LNCaP clone FGC (cell line): Measurements from ENCODE around the gene EBP.
"Not testable (repeated sequence)": the region's sequence is repeated elsewhere in the genome, so short reads cannot be mapped to it uniquely, and the experiment has no call there.

Source experiments
- DNase-seq: peaks from one replicate; pipeline ENCODE4 v3.0.0-alpha.2; 2011; ENCODE audit warnings: low read depth
- H3K4me3 ChIP-seq: 2 replicates; pipeline ENCODE4 v1.5.1; 2011; ENCODE audit warnings: mild to moderate bottlenecking, low read depth, low read length, control low read depth
- CTCF ChIP-seq: IDR thresholded peaks from 2 replicates; pipeline ENCODE4 v1.5.1; 2012; ENCODE audit warnings: mild to moderate bottlenecking; ENCODE audit not compliant: control insufficient read depth, insufficient read depth; ENCODE audit errors: extremely low read depth

EBP gene

GRCh38 chrX:48541140-48541814, 19.7 kb downstream of the EBP start:
- DNase-seq: no peak
- TF ChIP-seq CTCF: no peak
- no peak overlapping the region for H3K4me3 ChIP-seq

DNA sequence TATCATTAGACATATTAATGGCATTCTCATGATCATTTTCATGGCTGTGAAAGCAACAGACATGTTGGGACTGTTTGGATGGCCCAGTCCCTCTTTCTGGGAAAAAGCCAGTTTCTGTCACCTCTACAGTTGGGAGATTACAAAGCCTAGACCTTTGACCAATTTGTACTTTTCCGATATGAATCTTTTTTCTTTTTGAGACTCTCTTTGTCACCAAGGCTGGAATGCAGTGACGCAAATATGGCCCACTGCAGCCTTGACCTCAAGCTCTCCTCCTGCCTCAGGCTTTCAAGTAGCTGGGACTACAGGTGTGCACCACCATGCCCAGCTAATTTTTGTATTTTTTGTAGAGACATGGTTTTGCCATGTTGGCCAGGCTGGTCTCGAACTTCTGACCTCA, 27.3 kb downstream of the EBP start:
- H3K4me3 ChIP-seq: no peak overlapping the region
- TF ChIP-seq CTCF: no peak
- no peak for DNase-seq

DNA sequence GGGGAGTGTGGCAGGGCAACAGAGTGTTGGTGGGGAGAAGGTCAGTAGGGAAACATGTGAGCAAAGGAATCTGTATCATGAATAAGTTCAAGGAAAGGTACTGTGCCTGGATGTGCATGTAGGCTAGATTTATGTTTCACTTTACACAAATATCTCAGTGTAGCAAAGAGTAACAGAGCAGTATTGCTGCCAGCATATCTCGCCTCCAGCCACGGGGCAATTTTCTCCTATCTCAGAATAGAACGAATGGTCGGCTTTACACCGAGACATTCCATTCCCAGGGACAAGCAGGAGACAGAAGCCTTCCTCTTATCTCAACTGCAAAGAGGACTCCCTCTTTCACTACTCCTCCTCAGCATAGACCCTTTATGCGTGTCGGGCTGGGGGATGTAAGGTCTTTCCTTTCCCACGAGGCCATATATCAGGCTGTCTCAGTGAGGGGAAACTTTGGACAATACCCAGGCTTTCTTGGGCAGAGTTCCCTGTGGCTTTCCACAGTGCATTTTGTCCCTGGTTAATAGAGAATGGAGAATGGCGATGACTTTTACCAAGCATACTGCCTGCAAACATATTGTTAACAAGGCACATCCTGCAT, 34.2 kb downstream of the EBP start:
- not testable (repeated sequence) for H3K4me3 ChIP-seq, DNase-seq

DNA sequence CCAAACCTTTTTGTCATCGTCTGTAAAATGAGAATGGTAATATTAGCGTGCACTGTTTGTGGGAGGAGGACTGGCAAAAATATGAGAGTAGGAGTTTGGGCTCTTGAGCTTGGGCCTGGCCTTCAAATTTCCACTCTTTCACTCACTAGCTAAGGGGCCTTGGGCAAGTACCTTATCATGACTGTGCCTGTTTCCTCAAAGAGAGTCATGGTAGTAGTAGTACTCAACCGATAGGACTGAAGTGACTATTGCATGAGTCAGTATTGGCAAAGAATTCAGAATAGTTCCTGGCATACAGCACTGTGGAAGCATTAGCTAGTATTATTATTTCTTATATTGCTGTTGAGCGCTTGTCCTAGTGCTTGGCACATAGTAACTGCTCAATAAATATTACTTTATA, 36.7 kb downstream of the EBP start:
- H3K4me3 ChIP-seq: no peak overlapping the region
- no peak for DNase-seq
- no peak for TF ChIP-seq CTCF

DNA sequence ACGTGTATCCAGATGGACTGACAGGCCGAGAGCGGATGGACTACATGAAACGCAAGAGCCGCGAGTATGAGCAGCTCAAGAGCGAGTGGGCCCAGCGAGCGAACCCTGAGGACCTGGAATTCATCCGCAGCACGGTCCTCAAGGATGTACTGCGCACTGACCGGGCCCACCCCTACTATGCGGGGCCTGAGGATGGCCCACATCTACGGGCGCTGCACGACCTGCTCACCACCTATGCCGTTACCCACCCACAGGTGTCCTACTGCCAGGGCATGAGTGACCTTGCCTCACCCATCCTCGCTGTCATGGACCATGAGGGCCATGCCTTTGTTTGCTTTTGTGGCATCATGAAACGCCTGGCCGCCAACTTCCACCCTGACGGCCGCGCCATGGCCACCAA, 38.0 kb downstream of the EBP start:
- no peak overlapping the region for H3K4me3 ChIP-seq
- no peak for DNase-seq
- no peak for TF ChIP-seq CTCF

DNA sequence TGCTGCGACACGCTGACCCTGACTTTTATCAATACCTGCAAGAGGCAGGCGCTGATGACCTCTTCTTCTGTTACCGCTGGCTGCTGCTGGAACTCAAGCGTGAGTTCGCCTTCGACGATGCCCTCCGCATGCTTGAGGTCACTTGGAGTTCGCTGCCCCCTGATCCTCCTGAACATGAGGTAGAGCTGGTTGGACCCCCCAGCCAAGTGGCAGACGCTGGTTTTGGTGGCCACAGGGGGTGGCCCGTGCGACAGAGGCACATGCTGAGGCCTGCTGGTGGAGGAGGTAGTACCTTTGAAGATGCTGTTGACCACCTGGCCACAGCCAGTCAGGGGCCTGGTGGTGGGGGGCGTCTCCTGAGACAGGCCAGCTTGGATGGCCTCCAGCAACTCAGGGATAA, 38.4 kb downstream of the EBP start:
- no peak for TF ChIP-seq CTCF
- no peak overlapping the region for H3K4me3 ChIP-seq
- DNase-seq: no peak

DNA sequence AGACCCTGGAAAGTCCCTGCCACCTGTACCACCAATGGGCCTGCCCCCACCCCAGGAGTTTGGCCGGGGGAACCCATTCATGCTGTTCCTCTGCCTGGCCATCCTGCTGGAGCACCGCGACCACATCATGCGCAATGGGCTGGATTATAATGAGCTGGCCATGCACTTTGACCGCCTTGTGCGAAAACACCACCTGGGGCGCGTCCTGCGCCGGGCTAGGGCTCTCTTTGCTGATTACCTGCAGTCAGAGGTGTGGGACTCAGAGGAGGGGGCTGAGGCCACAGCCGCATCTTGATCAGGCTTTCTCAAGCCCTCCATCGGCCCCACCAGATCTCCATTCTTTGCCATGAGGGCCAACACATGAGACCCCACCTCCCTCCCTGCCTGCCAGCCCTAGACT, 39.1 kb downstream of the EBP start:
- no peak for DNase-seq
- TF ChIP-seq CTCF: no peak
- H3K4me3 ChIP-seq: no peak overlapping the region
